Keratinocyte (primary cell): ENCODE results near the gene OR10K2. TPM values are rescaled to one million over a fixed set of nuclear protein-coding genes. Genes with fewer than 3 reads are reported as not detected.

Source experiments
- DNase-seq: peaks from one replicate; pipeline ENCODE4 v3.0.0-alpha.2; 2011; ENCODE audit warnings: low read depth, missing footprints, low spot score
- FAIRE-seq: peaks from 2 replicates; lab custom pipeline; 2011; peaks lifted over from hg19 to GRCh38; lab: Jason Lieb, UNC
- H2AFZ ChIP-seq: 2 replicates; pipeline ENCODE4 v1.6.0; 2012; ENCODE audit warnings: low read length, control low read depth, inconsistent platforms; ENCODE audit not compliant: control insufficient read depth
- H3K27ac ChIP-seq: 2 replicates; pipeline ENCODE4 v1.5.1; 2011; ENCODE audit warnings: low read length; ENCODE audit not compliant: control insufficient read depth, insufficient read depth
- H3K27me3 ChIP-seq: 3 replicates; pipeline ENCODE4 v1.6.0; 2011; ENCODE audit warnings: low read length; ENCODE audit not compliant: control insufficient read depth, insufficient read depth; ENCODE audit errors: extremely low read depth
- H3K36me3 ChIP-seq, 2 experiments: 2 replicates in 1 of 2; 3 replicates in 1 of 2; pipeline ENCODE4 v1.5.1; 2011; ENCODE audit warnings: low read length in 2 of 2, mild to moderate bottlenecking in 1 of 2; ENCODE audit not compliant: control insufficient read depth in 2 of 2, insufficient read depth in 2 of 2; ENCODE audit errors: extremely low read depth in 1 of 2
- H3K4me1 ChIP-seq: 3 replicates; pipeline ENCODE4 v1.5.1; 2011; ENCODE audit warnings: low read length; ENCODE audit not compliant: control insufficient read depth, insufficient read depth; ENCODE audit errors: extremely low read depth
- H3K4me2 ChIP-seq: 3 replicates; pipeline ENCODE4 v1.6.0; 2011; ENCODE audit warnings: low read depth, low read length; ENCODE audit not compliant: control insufficient read depth, insufficient read depth; ENCODE audit errors: extremely low read depth
- H3K4me3 ChIP-seq, 3 experiments: fragments of 200-600 bp in 1 of 3; sonication (generic) in 1 of 3; 2 replicates in 2 of 3; 3 replicates in 1 of 3; pipeline ENCODE4 v1.5.1; 2011 to 2016; ENCODE audit warnings: low read length in 3 of 3, mild to moderate bottlenecking in 3 of 3, control low read depth in 2 of 3, inconsistent platforms in 1 of 3, low read depth in 1 of 3, mixed read lengths in 1 of 3, mixed run types in 1 of 3, moderate library complexity in 1 of 3; ENCODE audit not compliant: control insufficient read depth in 2 of 3, insufficient read depth in 2 of 3; ENCODE audit errors: extremely low read depth in 1 of 3
- H3K79me2 ChIP-seq: 2 replicates; pipeline ENCODE4 v1.6.0; 2012; ENCODE audit warnings: low read length; ENCODE audit not compliant: control insufficient read depth, insufficient read depth
- H3K9ac ChIP-seq: 3 replicates; pipeline ENCODE4 v1.6.0; 2011; ENCODE audit warnings: low read length; ENCODE audit not compliant: control insufficient read depth, insufficient read depth; ENCODE audit errors: extremely low read depth
- H3K9me1 ChIP-seq: 3 replicates; pipeline ENCODE4 v1.6.0; 2011; ENCODE audit warnings: low read length; ENCODE audit not compliant: control insufficient read depth, insufficient read depth; ENCODE audit errors: extremely low read depth
- H3K9me3 ChIP-seq: 2 replicates; pipeline ENCODE4 v1.5.1; 2012; ENCODE audit warnings: low read depth, low read length; ENCODE audit not compliant: control insufficient read depth
- H4K20me1 ChIP-seq: 3 replicates; pipeline ENCODE4 v1.6.0; 2011; ENCODE audit warnings: low read length; ENCODE audit not compliant: control insufficient read depth, insufficient read depth; ENCODE audit errors: extremely low read depth
- EZH2 ChIP-seq: IDR thresholded peaks from one replicate; pipeline ENCODE4 v1.6.1; 2012; ENCODE audit warnings: inconsistent platforms, mild to moderate bottlenecking, low read length, moderate library complexity
- dilution Hi-C: fragments of 300-500 bp; cut with MboI; formaldehyde crosslinking; loops from one replicate; pipeline ENCODE4 v1.7.0; 2020; ENCODE audit warnings: low sequenced_read_pairs; ENCODE audit not compliant: extremely low pct_ligation_motif_present
- polyA plus RNA-seq, 5 experiments: library from polyadenylated mRNA; depleted of rRNA in 3 of 5; stranded (reverse) in 3 of 5; stranded (forward) in 1 of 5; unstranded in 1 of 5; fragments of >200 nt; gene quantifications; 1 replicate in 1 of 5; 2 replicates in 3 of 5; 3 replicates in 1 of 5; pipeline versions ENCODE4 v1.2.1 to v1.2.3, GENCODE V29; 2011 to 2012; ENCODE audit warnings: missing spikeins in 2 of 5, low read depth in 1 of 5, low replicate concordance in 1 of 5
- TF ChIP-seq, protein P1 (sequence below), 3 experiments: IDR thresholded peaks in 1 of 3; conservative IDR thresholded peaks in 1 of 3; optimal IDR thresholded peaks in 1 of 3; 2 replicates in 2 of 3; 3 replicates in 1 of 3; pipeline versions ENCODE3 to v1.5.1; 2011; ENCODE audit warnings: low read length in 3 of 3, mild to moderate bottlenecking in 3 of 3, moderate library complexity in 2 of 3, control low read depth in 1 of 3, inconsistent platforms in 1 of 3; ENCODE audit not compliant: insufficient read depth in 2 of 3; ENCODE audit errors: extremely low read depth in 1 of 3

Gene OR10K2
- polyA plus RNA-seq, 1 donor (not counting 4 experiments of a cell fraction or from before 2014, with no cell fraction given), result not detected

GRCh38 chr1:158461534-158461933 lies 35.5 kb upstream of the OR10K2 start, which contains the start of gene OR10K1:
Gene OR10K1, plus strand, starts transcription at chr1:158461834. Its CDS starts 3,728 bp downstream, at chr1:158465562.
- DNase-seq (no peak), FAIRE-seq (no peak)
- no peaks in the 10 kb centered on the region for H3K79me2 ChIP-seq
- dilution Hi-C loops, result no loop called here
- no peaks in the 10 kb centered on the region for H3K9me1 ChIP-seq
- no peak within 1 kb of the TSS for H3K27ac ChIP-seq
- H2AFZ ChIP-seq, result no peak within 1 kb of the TSS
- H3K27me3 ChIP-seq, result no peaks in the 10 kb centered on the region
- no peak within 1 kb of the TSS for H3K4me2 ChIP-seq
- no peaks in the 10 kb centered on the region for H3K4me1 ChIP-seq
- H3K9ac ChIP-seq, result no peak within 1 kb of the TSS
- no peaks in the 10 kb centered on the region for H3K36me3 ChIP-seq
- TF ChIP-seq EZH2, result no peak
- TF ChIP-seq, protein P1, sequence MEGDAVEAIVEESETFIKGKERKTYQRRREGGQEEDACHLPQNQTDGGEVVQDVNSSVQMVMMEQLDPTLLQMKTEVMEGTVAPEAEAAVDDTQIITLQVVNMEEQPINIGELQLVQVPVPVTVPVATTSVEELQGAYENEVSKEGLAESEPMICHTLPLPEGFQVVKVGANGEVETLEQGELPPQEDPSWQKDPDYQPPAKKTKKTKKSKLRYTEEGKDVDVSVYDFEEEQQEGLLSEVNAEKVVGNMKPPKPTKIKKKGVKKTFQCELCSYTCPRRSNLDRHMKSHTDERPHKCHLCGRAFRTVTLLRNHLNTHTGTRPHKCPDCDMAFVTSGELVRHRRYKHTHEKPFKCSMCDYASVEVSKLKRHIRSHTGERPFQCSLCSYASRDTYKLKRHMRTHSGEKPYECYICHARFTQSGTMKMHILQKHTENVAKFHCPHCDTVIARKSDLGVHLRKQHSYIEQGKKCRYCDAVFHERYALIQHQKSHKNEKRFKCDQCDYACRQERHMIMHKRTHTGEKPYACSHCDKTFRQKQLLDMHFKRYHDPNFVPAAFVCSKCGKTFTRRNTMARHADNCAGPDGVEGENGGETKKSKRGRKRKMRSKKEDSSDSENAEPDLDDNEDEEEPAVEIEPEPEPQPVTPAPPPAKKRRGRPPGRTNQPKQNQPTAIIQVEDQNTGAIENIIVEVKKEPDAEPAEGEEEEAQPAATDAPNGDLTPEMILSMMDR (optimal IDR thresholded peaks at IDR 0.05 in 1 of 3, IDR thresholded peaks at IDR 0.05 in 1 of 3, conservative IDR thresholded peaks at IDR 0.05 in 1 of 3; ENCODE audit: extremely low read depth in 1 of 3, insufficient read depth in 2 of 3, low read length in 3 of 3), result no peak
- H3K4me3 ChIP-seq, result no peak within 1 kb of the TSS
- H3K9me3 ChIP-seq, result no peaks in the 10 kb centered on the region
- H4K20me1 ChIP-seq, result no peaks in the 10 kb centered on the region

DNA sequence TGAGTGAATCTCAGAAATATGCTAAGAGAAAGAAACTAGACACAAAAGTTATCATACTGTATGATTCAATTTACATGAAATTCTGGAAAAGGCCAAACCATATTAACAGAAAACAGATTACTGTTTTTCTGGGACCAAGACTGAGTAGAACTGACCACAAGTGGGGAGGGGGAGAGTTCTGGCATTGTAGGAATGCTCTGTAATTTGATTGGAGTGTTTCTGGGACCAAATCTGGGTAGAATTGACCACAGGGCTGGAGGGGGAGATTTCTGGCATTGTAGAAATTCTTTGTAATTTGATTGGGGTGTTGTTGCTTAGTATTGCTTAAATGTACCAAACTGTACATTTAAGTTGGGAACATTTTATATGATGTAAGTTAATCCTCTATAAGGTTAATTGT lies 32.2 kb upstream of the OR10K2 start:
- no peaks in the 10 kb centered on the region for H3K27me3 ChIP-seq
- no peak for FAIRE-seq
- dilution Hi-C loops, result no loop called here
- H3K79me2 ChIP-seq, result no peaks in the 10 kb centered on the region
- H3K27ac ChIP-seq, result no peak overlapping the region
- H3K4me1 ChIP-seq, result no peaks in the 10 kb centered on the region
- no peak overlapping the region for H3K4me2 ChIP-seq
- TF ChIP-seq, protein P1 (optimal IDR thresholded peaks at IDR 0.05 in 1 of 3, IDR thresholded peaks at IDR 0.05 in 1 of 3, conservative IDR thresholded peaks at IDR 0.05 in 1 of 3; ENCODE audit: extremely low read depth in 1 of 3, insufficient read depth in 2 of 3, low read length in 3 of 3), result no peak
- no peak for TF ChIP-seq EZH2
- H2AFZ ChIP-seq, result no peak overlapping the region
- H3K9me3 ChIP-seq, result no peaks in the 10 kb centered on the region
- H3K9ac ChIP-seq, result no peak overlapping the region
- H4K20me1 ChIP-seq, result no peaks in the 10 kb centered on the region
- no peaks in the 10 kb centered on the region for H3K9me1 ChIP-seq
- DNase-seq, result no peak
- no peaks in the 10 kb centered on the region for H3K36me3 ChIP-seq
- H3K4me3 ChIP-seq, result no peak overlapping the region
